Loucy (cell line): ENCODE measurements around the gene NFATC4.

Source experiments
- CTCF ChIP-seq: fragments of 200-600 bp; sonication (generic); conservative IDR thresholded peaks from 2 replicates; pipeline ENCODE4 v1.5.1; 2014; ENCODE audit warnings: mild to moderate bottlenecking, antibody characterized with exemption, low read length
- EZH2phosphoT487 ChIP-seq: fragments of 200-600 bp; IDR thresholded peaks from 2 replicates; pipeline ENCODE4 v1.6.1; 2018; ENCODE audit warnings: antibody characterized with exemption, mild to moderate bottlenecking, moderate library complexity, borderline replicate concordance

- no peak for TF ChIP-seq CTCF
- no peak for TF ChIP-seq EZH2phosphoT487
Observed at GRCh38 chr14:24422694-24423601, 55.0 kb downstream of the NFATC4 start.
